Activated T-helper 1 cell treated with anti-CD3 and anti-CD28 coated beads, Interleukin-2, amount 50 U/mL, for 16 hours (primary cell): ENCODE results near the gene MDP1.
"Not testable (repeated sequence)": the region's sequence is repeated elsewhere in the genome, so short reads cannot be mapped to it uniquely, and the experiment has no call there.

Experiments
- DNase-seq, 2 donors: peaks; one replicate each; pipeline ENCODE4 v3.0.0-alpha.2; 2020; ENCODE audit warnings: low read depth in 1 of 2, low spot score in 1 of 2

MDP1 gene

DNA sequence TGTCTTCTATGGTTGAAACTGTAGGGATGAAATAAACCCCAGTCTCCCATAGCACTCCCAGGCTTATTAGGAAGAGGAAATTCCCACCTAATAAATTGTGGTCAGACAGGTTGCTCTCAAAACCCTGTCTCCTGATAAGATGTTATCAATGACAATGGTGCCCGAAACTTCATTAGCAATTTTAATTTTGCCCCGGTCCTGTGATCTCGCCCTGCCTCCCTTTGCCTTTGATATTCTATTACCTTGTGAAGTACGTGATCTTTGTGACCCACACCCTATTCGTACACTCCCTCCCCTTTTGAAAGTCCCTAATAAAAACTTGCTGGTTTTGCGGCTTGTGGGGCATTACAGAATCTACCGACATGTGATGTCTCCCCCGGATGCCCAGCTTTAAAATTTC lies 13.3 kb downstream of the MDP1 start:
- DNase-seq: not testable (repeated sequence)

DNA sequence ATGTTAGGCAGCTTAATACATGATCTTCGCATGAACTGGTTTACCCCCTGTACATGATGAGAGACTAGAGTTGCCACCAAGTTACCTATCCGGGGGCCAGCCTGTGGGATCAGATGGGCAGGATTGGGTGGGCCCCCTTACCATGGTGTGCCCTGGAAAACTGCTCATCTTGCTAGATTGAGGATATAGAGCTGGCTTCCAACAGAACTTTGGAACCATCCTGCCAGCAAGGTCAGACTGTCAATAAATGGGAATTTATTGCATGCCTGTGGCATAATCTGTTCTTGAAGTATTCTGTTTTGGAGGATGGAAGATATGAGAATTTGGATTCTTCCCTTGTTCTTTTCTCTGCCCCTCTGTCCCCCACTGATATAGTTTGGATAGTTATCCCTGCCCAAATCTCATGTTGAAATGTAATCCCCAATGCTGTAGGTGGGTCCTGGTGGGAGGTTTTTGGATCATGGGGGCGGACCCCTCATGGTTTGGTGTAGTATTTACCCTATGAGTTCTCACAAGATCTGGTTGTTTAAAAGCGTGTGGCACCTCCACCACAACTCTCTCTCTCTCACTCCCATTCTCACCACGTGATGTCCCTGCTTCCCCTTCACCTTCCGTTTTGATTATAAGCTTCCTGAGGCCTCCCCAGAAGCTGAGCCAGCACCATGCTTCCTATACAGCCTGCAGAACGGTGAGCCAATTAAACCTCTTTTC lies 16.9 kb downstream of the MDP1 start:
- DNase-seq: no peak

GRCh38 chr14:24197056-24197450 lies 18.8 kb downstream of the MDP1 start:
- DNase-seq: no peak

- DNase-seq: no peak
These were observed 19.5 kb downstream of the MDP1 start for GRCh38 chr14:24196071-24197055.

DNA sequence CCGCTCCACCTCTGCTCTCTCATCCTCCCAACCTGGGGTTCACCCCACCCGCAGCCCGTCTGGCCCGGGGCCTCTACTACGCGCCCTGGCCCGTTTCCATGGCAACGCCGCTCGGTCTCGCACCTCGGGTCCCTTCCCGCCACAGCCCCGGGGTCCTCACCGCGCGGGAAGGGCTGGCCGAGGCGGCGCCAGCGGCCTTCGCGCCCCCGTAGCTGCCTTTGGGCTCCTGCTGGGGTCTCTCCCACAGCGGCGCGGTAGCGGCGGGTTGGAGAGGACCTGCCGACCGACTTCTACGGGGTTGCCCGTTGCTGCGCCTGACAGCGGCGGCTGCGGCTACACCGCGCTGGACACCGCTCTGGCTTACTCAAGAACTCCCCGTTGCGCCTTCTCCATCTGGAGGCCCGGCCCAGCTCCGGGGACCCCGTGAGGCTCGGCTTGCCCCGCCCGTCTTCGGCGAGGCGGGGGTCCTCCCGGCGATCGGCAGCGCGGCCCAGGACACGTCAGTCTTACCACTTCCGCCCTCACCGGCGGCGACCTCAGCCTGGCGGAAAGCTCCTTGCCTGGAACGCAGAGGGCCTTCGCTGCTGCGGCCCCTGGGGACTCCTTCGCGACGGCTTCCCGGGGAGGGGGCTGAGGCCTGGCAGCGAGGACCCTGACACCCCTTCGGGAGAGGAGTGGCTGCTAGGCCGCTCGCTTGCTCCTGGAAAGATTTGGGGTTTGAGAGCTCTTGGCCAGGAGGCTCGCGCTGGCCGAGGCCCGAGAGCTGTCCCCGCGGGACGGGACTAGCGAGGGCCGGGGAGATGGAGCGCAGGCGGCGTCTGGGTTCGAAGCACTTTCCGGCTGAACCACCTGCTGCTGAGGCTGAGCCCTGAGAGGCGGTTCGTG lies 20.4 kb downstream of the MDP1 start, which contains the start of gene TM9SF1:
Gene TM9SF1, minus strand, starts transcription at position 256 of the 885 bp plus-strand sequence. CDS start 422 bp downstream, outside the sequence.
- DNase-seq: peak; percentile 73 to 78

- DNase-seq: no peak
These were observed 21.0 kb downstream of the MDP1 start for GRCh38 chr14:24194873-24195185.

DNA sequence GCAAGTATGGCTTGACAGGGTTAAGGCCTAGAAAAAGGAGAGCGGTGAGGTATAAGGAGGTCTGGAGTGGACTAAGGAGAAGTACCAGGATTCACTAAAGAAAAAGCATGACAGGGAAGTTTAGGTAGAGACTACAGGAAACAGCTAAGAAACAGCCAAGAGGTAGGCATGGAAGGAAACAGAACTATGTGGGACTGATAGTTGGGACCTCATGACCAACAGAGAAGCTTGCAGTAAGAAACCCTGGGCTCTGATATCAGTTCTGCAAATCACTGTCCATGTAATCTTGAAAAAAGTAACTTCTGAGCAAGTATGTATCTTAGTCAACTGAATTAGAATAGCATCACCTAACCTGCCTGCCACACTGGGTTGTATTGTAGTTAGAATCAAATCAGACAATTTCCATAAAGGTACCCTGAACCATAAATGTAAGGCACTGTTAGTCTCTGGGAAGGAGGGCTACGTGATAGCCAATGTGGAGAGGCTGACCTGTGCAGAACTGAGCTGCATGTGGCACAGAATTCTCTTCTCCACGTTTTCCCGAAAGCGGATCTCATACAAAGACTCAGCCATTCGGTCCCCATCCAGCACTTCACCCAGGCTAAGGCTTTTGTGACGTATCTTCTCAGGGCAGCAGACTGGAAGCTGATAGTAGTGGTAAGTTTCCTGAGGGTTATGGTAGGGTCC lies 21.5 kb downstream of the MDP1 start:
- DNase-seq: no peak

DNA sequence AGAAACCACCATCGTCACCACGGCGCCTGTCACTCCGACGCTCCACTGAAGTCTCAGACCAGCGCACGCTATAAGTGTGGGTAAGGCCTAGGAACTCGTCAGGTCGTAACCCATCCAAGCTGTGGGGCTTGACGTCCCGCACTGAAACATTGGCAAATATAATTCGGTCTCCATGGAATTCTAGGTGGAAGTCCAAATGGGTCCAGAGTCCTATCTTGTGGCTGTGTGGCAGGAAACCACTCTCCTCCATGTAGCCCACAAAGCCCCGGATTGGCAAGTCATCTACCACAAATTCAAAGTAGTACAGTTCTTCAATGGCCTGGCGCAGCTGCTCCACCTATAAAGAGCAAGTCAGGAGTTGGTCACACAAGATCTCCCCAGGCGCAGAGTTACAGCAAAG lies 22.9 kb downstream of the MDP1 start:
- DNase-seq: no peak

DNA sequence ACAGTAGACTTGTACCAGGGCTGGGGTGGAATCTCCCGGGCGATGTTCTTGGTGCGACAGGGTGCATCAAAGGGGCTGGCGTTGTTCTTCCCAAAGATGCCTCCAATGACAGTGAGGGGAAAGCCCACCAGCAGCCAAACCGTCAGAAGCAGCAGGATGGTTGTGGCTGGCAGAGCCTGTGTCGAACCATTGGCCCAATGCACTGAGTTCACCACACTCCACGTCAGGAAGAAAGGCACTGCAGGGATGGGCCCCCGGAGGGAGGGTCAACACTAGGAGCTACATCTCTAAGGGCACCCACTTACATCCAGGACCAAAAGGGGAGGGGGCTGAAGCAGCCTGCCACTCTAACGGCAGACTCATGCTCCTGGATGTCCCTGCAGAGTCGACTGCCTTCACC lies 25.4 kb downstream of the MDP1 start:
- DNase-seq: no peak

GRCh38 chr14:24189460-24189859 lies 26.4 kb downstream of the MDP1 start:
- no peak for DNase-seq

DNA sequence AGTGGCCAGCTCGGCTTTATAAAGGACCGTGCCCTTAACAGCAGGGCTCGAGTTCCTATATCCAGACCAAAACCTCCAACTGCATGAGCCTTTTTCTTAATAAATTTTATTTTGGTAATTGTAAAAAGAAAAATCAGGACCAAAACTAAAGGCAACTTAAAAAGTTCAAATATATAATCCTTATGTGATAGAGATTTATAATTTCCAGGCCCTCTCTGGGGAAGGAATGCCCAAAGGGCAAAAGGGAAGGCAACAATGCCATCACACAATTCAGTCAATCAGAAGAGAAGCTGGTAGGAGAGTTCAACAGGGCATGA lies 26.8 kb downstream of the MDP1 start:
- no peak for DNase-seq

DNA sequence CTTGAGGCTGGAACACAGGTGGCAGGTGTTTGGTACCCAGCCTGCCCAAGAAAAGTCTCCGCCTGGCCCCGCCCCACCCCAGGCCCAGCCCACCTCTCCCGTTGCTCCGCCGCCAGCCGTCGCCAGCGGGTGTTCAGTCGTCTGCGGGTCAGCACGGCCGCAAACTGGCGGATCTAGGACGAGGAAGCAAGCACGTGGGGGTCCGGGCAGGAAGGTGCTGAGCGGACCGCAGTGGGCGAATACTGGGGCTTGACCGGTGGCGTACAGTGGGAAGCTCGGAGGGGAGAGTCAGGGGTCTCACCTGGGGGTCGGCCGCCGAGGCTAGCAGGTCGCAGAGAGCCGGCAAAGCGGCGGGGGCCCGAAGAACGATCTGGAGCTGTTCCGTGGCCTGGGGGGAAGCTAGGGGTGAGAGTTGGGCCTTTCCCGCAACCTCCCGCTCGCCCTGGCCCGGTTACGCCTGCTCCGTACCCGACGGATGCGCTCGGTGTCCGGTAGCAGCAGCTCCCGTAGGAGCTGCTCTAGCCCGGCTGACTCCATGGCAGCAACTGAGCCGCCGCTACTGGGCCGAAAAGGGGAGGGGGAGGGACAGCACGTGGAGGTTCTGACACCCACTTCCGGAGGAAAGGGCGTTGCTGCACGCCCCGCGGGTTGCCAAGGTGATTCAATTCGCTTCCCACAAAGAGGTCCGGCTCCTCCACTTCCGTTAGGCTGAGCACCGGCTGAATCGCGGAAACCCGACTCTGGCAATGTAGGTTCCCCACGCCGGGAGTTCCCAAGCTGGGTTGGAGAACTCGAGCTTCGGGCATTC lies 27.4 kb downstream of the MDP1 start, which contains the start of gene IPO4:
Gene IPO4, minus strand, starts transcription at position 566 of the 808 bp plus-strand sequence. Its CDS starts 29 bp downstream, at position 537.
- peak; percentile 92 for DNase-seq

DNA sequence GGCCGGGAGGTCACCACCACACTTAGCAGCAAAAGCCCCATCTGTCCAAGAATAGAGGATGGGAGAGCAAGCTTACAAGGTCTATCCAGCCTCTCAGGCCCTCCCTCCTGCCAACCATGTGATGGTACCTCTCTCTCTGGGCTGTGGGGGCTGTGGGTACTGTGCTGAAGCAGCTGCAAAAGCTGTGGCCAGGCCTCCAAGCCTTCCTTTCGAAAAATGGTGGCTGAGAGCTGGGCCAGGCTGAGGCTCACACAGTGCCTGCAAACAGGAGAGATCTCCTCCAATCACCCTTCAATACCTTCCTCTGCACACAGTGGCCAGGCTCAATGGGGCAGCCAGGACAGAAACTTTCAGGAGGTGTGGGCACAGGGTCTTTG lies 28.3 kb downstream of the MDP1 start:
- DNase-seq: no peak

GRCh38 chr14:24186831-24187538 lies 28.9 kb downstream of the MDP1 start:
- DNase-seq: no peak

DNA sequence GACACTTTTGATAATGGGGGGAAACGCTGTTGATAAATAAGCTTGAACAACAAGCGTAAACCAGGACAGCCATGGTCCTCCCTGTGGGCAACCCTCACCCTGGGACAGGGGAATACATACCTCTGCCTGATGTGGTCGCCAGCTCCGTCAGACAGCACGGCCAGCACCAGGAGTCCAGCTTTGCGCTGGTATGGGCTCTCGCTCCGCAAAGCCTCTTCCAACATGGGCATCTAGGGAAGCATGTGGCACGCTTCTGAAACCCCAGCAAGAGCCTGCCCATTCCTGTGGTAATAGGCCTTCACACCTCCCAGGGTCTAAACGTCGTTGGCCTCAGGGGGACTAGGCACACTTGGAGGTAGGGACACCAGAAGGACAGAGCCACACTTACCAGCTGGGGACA lies 30.1 kb downstream of the MDP1 start:
- DNase-seq: no peak

GRCh38 chr14:24185026-24185425 lies 30.8 kb downstream of the MDP1 start:
- no peak for DNase-seq

GRCh38 chr14:24184104-24184970 lies 31.5 kb downstream of the MDP1 start:
- no peak for DNase-seq

DNA sequence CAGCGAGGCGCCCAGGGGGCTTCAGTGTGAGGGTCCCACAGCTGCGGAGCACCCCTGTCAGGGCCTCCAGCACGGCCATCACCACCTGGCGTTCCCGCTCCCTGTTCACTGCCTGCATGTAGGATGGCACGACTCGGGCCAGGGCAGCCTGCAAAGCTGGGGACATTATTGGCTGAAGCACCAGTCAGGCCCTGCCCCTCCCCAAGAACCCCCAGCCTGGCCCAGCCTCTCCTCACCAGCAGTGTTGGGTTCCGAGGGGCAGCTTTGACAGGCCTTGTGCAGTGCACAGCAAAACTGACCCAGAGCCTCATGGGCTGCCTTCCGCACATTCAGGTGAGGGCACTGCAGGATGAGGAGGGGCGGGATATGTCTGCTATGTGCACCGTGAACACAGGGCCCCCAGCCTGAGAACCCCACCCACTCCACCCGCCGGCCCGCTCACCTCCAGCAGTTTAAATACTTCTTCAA lies 32.8 kb downstream of the MDP1 start:
- no peak for DNase-seq
